22Rv1 (cell line): Measurements from ENCODE around the gene ADCK1.

Experiments used
- H3K27ac ChIP-seq: fragments of 450-650 bp; 2 replicates; pipeline ENCODE4 v1.5.1; 2017
- ZFX ChIP-seq: fragments of 450-650 bp; IDR thresholded peaks from 2 replicates; pipeline ENCODE4 v1.6.1; 2017; ENCODE audit warnings: antibody characterized with exemption, borderline replicate concordance
- TF ChIP-seq, protein P1 (sequence below): fragments of 450-650 bp; IDR thresholded peaks from 2 replicates; pipeline ENCODE4 v1.5.1; 2017; ENCODE audit warnings: mild to moderate bottlenecking

The ADCK1 gene

DNA sequence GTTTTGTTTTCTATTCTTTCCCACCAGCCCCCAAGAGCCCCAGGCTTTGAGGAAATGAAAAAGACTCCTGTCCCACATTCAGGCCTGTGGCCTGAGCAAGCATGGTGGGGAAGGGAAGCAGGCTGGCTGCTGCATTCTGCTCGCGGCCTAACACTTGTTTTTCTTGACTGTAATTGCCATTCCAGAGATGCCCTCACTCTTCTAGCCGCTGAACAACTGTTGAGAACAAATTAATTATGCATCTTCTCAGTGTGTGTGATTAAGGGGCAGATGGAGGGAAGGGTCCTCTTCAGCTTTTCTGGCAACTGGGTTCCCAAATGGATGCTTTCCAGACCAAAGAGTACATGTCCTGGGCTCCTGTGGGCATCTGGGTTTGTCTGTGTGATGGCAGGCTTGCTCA is 43.3 kb downstream of the ADCK1 start:
- H3K27ac ChIP-seq, result no peak overlapping the region

GRCh38 chr14:77843651-77844050 is 43.7 kb downstream of the ADCK1 start:
- no peak overlapping the region for H3K27ac ChIP-seq
- TF ChIP-seq, protein P1, sequence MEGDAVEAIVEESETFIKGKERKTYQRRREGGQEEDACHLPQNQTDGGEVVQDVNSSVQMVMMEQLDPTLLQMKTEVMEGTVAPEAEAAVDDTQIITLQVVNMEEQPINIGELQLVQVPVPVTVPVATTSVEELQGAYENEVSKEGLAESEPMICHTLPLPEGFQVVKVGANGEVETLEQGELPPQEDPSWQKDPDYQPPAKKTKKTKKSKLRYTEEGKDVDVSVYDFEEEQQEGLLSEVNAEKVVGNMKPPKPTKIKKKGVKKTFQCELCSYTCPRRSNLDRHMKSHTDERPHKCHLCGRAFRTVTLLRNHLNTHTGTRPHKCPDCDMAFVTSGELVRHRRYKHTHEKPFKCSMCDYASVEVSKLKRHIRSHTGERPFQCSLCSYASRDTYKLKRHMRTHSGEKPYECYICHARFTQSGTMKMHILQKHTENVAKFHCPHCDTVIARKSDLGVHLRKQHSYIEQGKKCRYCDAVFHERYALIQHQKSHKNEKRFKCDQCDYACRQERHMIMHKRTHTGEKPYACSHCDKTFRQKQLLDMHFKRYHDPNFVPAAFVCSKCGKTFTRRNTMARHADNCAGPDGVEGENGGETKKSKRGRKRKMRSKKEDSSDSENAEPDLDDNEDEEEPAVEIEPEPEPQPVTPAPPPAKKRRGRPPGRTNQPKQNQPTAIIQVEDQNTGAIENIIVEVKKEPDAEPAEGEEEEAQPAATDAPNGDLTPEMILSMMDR, result no peak
- no peak for TF ChIP-seq ZFX

More for the DNA sequence above, 43.3 kb downstream of the ADCK1 start:
- TF ChIP-seq, protein P1, result no peak
- TF ChIP-seq ZFX, result no peak

DNA sequence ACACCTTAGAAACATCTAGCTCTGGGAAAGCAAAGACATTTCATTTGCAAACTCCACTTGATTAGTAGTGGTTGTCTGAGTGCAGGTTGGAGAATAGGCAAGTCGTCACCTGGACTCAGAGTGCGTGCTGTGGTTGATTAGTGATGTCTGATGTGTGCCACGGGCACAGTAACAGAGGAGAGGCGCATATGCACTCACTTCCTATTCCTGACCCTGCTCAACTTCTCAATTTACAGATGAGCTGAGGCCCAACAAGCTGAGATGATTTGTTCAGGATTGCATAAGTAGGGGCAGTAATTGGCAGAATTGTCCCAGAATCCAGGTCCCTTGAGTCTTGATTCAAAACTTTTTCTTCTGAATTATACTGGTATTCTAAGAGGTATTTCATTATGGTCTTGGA is 44.9 kb downstream of the ADCK1 start:
- no peak overlapping the region for H3K27ac ChIP-seq
- TF ChIP-seq, protein P1, result no peak
- no peak for TF ChIP-seq ZFX

DNA sequence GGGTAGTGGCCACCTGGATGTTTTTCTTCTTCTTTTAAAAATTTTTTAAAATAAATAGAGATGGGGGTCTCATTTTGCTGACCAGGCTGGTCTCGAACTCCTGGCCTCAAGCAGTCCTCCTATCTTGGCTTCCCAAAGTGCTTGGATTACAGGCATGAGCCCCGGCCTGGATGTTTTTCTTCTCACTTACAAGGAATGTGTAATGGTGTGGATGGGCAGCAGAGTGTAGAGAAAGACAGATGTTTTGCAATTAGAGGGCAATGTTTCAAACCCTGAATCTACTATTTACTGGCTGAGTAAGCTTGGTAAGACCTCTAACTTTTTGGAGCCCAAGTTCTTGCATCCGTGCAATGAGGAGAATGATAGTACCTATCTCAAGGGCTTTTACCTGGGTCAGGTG is 48.1 kb downstream of the ADCK1 start:
- TF ChIP-seq ZFX, result no peak
- TF ChIP-seq, protein P1, result no peak

DNA sequence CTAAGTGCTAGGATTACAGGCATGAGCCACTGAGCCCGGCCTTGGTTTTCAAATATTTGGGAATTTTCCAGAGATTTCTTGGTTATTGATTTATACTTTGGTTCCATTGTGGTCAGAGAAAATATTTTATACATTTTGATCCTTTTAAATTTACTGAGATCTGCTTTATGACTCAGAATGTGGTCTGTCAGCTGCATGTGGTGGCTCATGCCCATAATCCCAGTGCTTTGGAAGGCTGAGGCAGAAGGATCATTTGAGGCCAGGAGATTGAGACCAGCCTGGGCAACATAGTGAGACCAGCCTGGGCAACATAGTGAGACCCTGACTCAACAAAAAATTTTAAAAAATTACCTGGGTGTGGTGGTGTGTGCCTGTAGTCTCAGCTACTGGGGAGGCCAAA is 49.8 kb downstream of the ADCK1 start:
- no peak overlapping the region for H3K27ac ChIP-seq

More for the DNA sequence above, 48.1 kb downstream of the ADCK1 start:
- H3K27ac ChIP-seq, result no peak overlapping the region

DNA sequence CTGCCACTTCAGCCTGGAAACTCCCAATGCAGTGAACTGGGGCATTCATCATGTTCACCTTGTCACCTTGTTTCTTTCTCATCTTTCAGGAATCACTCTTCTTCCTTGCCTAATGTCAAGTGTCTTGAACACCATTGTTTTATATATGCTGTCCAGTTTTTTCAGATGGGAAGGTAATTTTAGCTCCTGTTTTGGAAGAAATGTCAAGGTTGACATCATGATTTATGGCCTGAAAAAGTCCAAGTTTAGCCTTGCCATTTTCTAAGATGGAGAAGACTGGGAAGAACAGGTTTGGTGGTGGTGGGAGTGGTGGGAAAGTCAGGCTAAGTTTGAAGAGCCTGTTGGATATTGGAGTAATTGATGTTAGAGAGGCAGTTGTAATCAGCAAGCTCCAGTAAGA is 54.0 kb downstream of the ADCK1 start:
- no peak overlapping the region for H3K27ac ChIP-seq
- TF ChIP-seq, protein P1, result no peak
- no peak for TF ChIP-seq ZFX

More for the DNA sequence above, 49.8 kb downstream of the ADCK1 start:
- TF ChIP-seq ZFX, result no peak
- TF ChIP-seq, protein P1, result no peak

GRCh38 chr14:77856941-77857340 is 57.0 kb downstream of the ADCK1 start:
- TF ChIP-seq, protein P1, result no peak
- no peak for TF ChIP-seq ZFX

More at GRCh38 chr14:77856941-77857340, 57.0 kb downstream of the ADCK1 start:
- no peak overlapping the region for H3K27ac ChIP-seq
